CD4-positive, alpha-beta T cell (primary cell): ENCODE measurements around the gene BTF3. TPM values are rescaled to one million over a fixed set of nuclear protein-coding genes. Genes with fewer than 3 reads are reported as not detected.
A peak's percentile ranks its signal among the peaks of the same experiment; 100 is the strongest.

Experiments
- ATAC-seq: fragments of 200-7000 bp; cut with Tn5 transposase; one replicate; pipeline ENCODE4 v1.10.0; 2022; ENCODE audit warnings: mild to moderate bottlenecking; ENCODE audit not compliant: poor library complexity
- CTCF ChIA-PET: fragments of 350-600 bp; sonication (Branson Sonifier 250); formaldehyde crosslinking; loops from one replicate; lab custom pipeline; 2021; ENCODE audit warnings: antibody characterized with exemption, inconsistent platforms; lab: Charles Lee
- POLR2A ChIA-PET: fragments of 350-600 bp; sonication (Branson Sonifier 250); formaldehyde crosslinking; loops from one replicate; lab custom pipeline; 2021; ENCODE audit warnings: antibody characterized with exemption, inconsistent platforms; lab: Charles Lee
- DNase-seq, 14 experiments: peaks; one replicate each; pipeline ENCODE4 v3.0.0-alpha.2; 2013 to 2020; ENCODE audit warnings: mixed read lengths in 2 of 14
- H3K27ac ChIP-seq, 2 donors: one replicate each; pipeline versions ENCODE4 v1.5.1 to v1.7.0; 2013; ENCODE audit warnings: low read length in 2 of 2, low read depth in 1 of 2, mild to moderate bottlenecking in 1 of 2
- H3K27me3 ChIP-seq, 2 experiments: 1 replicate in 1 of 2; 2 replicates in 1 of 2; pipeline versions ENCODE4 v1.6.1 to v1.7.0; 2013; ENCODE audit warnings: low read length in 2 of 2, control low read depth in 1 of 2, mild to moderate bottlenecking in 1 of 2, moderate library complexity in 1 of 2; ENCODE audit not compliant: insufficient read depth in 2 of 2, control insufficient read depth in 1 of 2
- H3K36me3 ChIP-seq: one replicate; pipeline ENCODE4 v1.6.1; 2013; ENCODE audit warnings: low read length, control low read depth; ENCODE audit not compliant: insufficient read depth
- H3K4me1 ChIP-seq: one replicate; pipeline ENCODE4 v1.6.1; 2013; ENCODE audit warnings: low read length, control low read depth; ENCODE audit not compliant: insufficient read depth
- H3K4me3 ChIP-seq: one replicate; pipeline ENCODE4 v1.5.1; 2013; ENCODE audit warnings: mild to moderate bottlenecking, low read length, moderate library complexity
- H3K9me3 ChIP-seq, 2 experiments: 1 replicate in 1 of 2; 2 replicates in 1 of 2; pipeline versions ENCODE4 v1.6.1 to v1.7.0; 2013; ENCODE audit warnings: low read length in 2 of 2, mild to moderate bottlenecking in 2 of 2, control low read depth in 1 of 2, moderate library complexity in 1 of 2; ENCODE audit not compliant: control insufficient read depth in 1 of 2, insufficient read depth in 1 of 2
- H3K27ac Mint-ChIP-seq: one replicate; pipeline ENCODE4 v1.8.0; 2020; ENCODE audit warnings: mixed read lengths
- H3K27me3 Mint-ChIP-seq: one replicate; pipeline ENCODE4 v1.8.0; 2021; ENCODE audit warnings: mixed read lengths
- H3K36me3 Mint-ChIP-seq: one replicate; pipeline ENCODE4 v1.8.0; 2021; ENCODE audit warnings: low read depth, mixed read lengths
- H3K4me1 Mint-ChIP-seq: one replicate; pipeline ENCODE4 v1.8.0; 2021; ENCODE audit warnings: low read depth, mixed read lengths
- H3K4me3 Mint-ChIP-seq: one replicate; pipeline ENCODE4 v1.8.0; 2020; ENCODE audit warnings: mild to moderate bottlenecking, mixed read lengths
- H3K9me3 Mint-ChIP-seq: one replicate; pipeline ENCODE4 v1.8.0; 2020; ENCODE audit warnings: mixed read lengths
- intact Hi-C, 2 experiments: fragments of 100-400 bp; cut with DNase I in 1 of 2; cut with micrococcal nuclease in 1 of 2; formaldehyde crosslinking; loops; one replicate each; pipeline versions ENCODE4 v1.15.1 to v1.9.0; 2023 to 2025; cut with DNase I, micrococcal nuclease
- total RNA-seq, 174 experiments: library from RNA in 2 of 174; stranded (reverse) in 2 of 174; gene quantifications; one replicate each; pipeline ENCODE4 v1.2.3 and lab custom pipeline; 2021 to 2026
- TF ChIP-seq, protein P1 (sequence below): fragments of 200-600 bp; IDR thresholded peaks from one replicate; pipeline ENCODE4 v1.8.0; 2022; ENCODE audit warnings: antibody characterized with exemption, mild to moderate bottlenecking

BTF3 gene
- total RNA-seq, 2 experiments from 2014 or later, result 756 to 769 TPM

DNA sequence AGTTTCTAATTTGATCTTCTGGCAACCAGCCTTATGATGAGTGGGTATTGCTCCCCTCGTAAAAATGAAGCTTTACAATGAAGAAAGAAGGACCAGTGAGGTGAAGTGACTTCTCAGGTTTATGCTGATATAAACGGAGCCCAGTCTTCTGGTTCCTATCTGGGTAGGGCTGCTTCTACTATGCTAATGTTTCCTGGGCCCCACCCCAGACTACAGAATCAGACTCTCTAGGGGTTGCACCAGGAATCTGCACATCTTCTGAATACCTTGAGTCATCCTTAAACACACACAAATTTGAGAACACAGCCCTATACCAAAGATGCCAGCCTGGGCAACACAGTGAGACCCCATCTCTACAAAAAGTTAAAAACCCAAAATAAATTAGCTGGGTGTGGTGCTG, 16.2 kb downstream of the BTF3 start:
- POLR2A ChIA-PET, result no interaction called here

DNA sequence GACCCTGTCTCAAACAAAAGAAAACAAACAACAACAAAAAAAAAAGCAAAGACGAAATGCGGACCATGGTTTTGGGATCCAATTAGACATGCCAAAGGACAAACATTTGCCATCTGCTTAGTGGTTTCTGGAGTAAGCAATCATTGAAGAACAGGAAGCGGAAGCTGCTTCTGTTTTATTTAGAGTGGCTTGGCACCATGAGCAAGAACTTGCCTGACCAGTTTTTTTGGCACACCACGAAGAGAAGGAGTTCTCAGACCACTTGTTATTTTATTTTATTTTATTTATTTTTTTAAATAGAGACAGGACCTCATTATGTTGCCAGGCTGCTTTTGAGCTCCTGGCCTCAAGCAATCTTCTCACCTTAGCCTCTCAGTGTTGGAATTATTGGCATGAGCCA, 17.0 kb downstream of the BTF3 start:
- DNase-seq, result no peak
- H3K36me3 Mint-ChIP-seq, result no peaks in the 10 kb centered on the region
- H3K27ac Mint-ChIP-seq, result no peak overlapping the region
- Histone ChIP-seq H3K4me1 (peaks cover 9% of the 10 kb centered on the region), H3K27ac (no peak overlapping the region), H3K4me3 (no peak overlapping the region), H3K36me3 (no peaks in the 10 kb centered on the region), H3K9me3 (no peaks in the 10 kb centered on the region), H3K27me3 (no peaks in the 10 kb centered on the region)
- H3K9me3 Mint-ChIP-seq, result no peaks in the 10 kb centered on the region
- no peak overlapping the region for H3K4me3 Mint-ChIP-seq
- H3K4me1 Mint-ChIP-seq, result peaks cover 8% of the 10 kb centered on the region
- intact Hi-C loops, result no loop called here
- ATAC-seq, result no peak
- ChIA-PET POLR2A (interaction anchor here (0.6 kb wide), 1 partner anchor 10 kb away, joined by 3 read pairs; no protein-coding TSS in a partner anchor), CTCF (no interaction called here)
- no peaks in the 10 kb centered on the region for H3K27me3 Mint-ChIP-seq
- TF ChIP-seq, protein P1, sequence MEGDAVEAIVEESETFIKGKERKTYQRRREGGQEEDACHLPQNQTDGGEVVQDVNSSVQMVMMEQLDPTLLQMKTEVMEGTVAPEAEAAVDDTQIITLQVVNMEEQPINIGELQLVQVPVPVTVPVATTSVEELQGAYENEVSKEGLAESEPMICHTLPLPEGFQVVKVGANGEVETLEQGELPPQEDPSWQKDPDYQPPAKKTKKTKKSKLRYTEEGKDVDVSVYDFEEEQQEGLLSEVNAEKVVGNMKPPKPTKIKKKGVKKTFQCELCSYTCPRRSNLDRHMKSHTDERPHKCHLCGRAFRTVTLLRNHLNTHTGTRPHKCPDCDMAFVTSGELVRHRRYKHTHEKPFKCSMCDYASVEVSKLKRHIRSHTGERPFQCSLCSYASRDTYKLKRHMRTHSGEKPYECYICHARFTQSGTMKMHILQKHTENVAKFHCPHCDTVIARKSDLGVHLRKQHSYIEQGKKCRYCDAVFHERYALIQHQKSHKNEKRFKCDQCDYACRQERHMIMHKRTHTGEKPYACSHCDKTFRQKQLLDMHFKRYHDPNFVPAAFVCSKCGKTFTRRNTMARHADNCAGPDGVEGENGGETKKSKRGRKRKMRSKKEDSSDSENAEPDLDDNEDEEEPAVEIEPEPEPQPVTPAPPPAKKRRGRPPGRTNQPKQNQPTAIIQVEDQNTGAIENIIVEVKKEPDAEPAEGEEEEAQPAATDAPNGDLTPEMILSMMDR, result no peak

More for the DNA sequence above, 16.2 kb downstream of the BTF3 start:
- TF ChIP-seq, protein P1, result no peak
- Histone ChIP-seq H3K4me3 (no peak overlapping the region), H3K4me1 (peaks cover 4% of the 10 kb centered on the region), H3K36me3 (no peaks in the 10 kb centered on the region), H3K27ac (no peak overlapping the region), H3K27me3 (no peaks in the 10 kb centered on the region), H3K9me3 (no peaks in the 10 kb centered on the region)
- no peak overlapping the region for H3K27ac Mint-ChIP-seq
- peaks cover 3% of the 10 kb centered on the region for H3K4me1 Mint-ChIP-seq
- CTCF ChIA-PET, result no interaction called here
- no peak for DNase-seq
- intact Hi-C loops, result no loop called here
- no peaks in the 10 kb centered on the region for H3K27me3 Mint-ChIP-seq
- H3K9me3 Mint-ChIP-seq, result no peaks in the 10 kb centered on the region
- no peaks in the 10 kb centered on the region for H3K36me3 Mint-ChIP-seq
- no peak overlapping the region for H3K4me3 Mint-ChIP-seq
- no peak for ATAC-seq

DNA sequence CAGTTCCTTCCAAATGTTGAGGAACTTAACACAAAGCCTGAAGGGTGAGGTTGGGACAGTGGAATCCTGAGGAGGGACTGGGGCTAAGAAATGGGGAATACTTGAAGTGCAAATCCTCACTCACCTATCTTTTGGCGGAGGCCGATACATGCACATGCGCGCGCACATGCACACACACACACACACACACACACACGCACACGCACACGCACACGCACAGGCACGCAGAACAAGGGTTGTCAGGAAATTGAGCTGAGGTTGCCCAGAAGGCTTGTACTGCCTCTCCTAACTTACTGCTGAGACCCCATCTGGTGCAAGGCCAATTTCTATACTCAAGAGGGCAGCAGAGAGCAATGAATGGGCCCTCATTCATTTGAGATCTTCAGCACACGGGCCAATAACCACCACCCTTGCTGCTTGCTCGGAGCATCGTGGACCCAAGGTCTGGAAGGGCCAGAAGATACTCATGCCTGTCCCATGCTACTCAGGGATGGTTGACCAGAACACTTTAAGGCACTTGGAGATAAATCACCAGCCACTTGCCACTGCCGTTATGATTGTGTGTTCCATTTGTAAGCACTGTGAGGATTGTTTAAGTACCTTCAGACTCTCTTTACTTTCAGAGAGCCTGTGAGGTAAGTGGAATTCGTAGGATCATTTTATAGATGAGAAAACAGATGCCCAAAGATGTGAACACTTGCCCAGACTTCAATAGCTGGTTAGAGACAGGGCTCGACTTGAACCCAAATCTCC, 21.5 kb downstream of the BTF3 start:
- ChIA-PET CTCF (interaction anchor here (1.0 to 1.5 kb wide), 2 partner anchors 10 to 18 kb away, joined by 5 to 19 read pairs; no protein-coding TSS in a partner anchor), POLR2A (interaction anchor here (0.6 to 1.5 kb wide), 2 partner anchors 21 to 22 kb away, joined by 3 to 14 read pairs; partner anchors contain the start of gene BTF3)
- no peak overlapping the region for H3K27ac ChIP-seq
- intact Hi-C loops, result loop anchor here (1.0 kb wide), 1 partner anchor 17 kb away; no protein-coding TSS in a partner anchor
- peak; percentile 38 to 89 (median 56) for DNase-seq
- no peaks in the 10 kb centered on the region for H3K27me3 ChIP-seq
- Mint-ChIP-seq H3K4me3 (peak overlapping the region; percentile 20), H3K27me3 (no peaks in the 10 kb centered on the region), H3K36me3 (no peaks in the 10 kb centered on the region), H3K9me3 (no peaks in the 10 kb centered on the region), H3K27ac (peak overlapping the region; percentile 3), H3K4me1 (peaks cover 8% of the 10 kb centered on the region)
- peaks cover 9% of the 10 kb centered on the region for H3K4me1 ChIP-seq
- TF ChIP-seq, protein P1, result peak; percentile 76
- H3K9me3 ChIP-seq, result no peaks in the 10 kb centered on the region
- peak; percentile 99 for ATAC-seq
- H3K4me3 ChIP-seq, result no peak overlapping the region
- H3K36me3 ChIP-seq, result no peaks in the 10 kb centered on the region
